Dendritic cell treated with granulocyte-macrophage colony-stimulating factor and Interleukin-4, amounts not matched to agents 40 ng/mL and 50 ng/mL, for 4 days (primary cell): Measurements from ENCODE around the gene IFNA8.
"Not testable (repeated sequence)": the region's sequence is repeated elsewhere in the genome, so short reads cannot be mapped to it uniquely, and the experiment has no call there.

Experiments
- H3K27ac Mint-ChIP-seq: one replicate; pipeline ENCODE4 v1.8.0; 2022; ENCODE audit warnings: mild to moderate bottlenecking, mixed read lengths
- H3K27me3 Mint-ChIP-seq: one replicate; pipeline ENCODE4 v1.8.0; 2022; ENCODE audit warnings: mild to moderate bottlenecking, mixed read lengths
- H3K36me3 Mint-ChIP-seq: one replicate; pipeline ENCODE4 v1.8.0; 2022; ENCODE audit warnings: low read depth, mixed read lengths
- H3K4me1 Mint-ChIP-seq: one replicate; pipeline ENCODE4 v1.8.0; 2022; ENCODE audit warnings: low read depth, mixed read lengths
- H3K4me3 Mint-ChIP-seq: one replicate; pipeline ENCODE4 v1.8.0; 2022; ENCODE audit warnings: mild to moderate bottlenecking, moderate library complexity, mixed read lengths
- H3K9me3 Mint-ChIP-seq: one replicate; pipeline ENCODE4 v1.8.0; 2022; ENCODE audit warnings: mixed read lengths
- intact Hi-C: fragments of 100-400 bp; cut with micrococcal nuclease; formaldehyde crosslinking; loops from one replicate; pipeline ENCODE4 v1.15.0; 2022

Gene IFNA8

DNA sequence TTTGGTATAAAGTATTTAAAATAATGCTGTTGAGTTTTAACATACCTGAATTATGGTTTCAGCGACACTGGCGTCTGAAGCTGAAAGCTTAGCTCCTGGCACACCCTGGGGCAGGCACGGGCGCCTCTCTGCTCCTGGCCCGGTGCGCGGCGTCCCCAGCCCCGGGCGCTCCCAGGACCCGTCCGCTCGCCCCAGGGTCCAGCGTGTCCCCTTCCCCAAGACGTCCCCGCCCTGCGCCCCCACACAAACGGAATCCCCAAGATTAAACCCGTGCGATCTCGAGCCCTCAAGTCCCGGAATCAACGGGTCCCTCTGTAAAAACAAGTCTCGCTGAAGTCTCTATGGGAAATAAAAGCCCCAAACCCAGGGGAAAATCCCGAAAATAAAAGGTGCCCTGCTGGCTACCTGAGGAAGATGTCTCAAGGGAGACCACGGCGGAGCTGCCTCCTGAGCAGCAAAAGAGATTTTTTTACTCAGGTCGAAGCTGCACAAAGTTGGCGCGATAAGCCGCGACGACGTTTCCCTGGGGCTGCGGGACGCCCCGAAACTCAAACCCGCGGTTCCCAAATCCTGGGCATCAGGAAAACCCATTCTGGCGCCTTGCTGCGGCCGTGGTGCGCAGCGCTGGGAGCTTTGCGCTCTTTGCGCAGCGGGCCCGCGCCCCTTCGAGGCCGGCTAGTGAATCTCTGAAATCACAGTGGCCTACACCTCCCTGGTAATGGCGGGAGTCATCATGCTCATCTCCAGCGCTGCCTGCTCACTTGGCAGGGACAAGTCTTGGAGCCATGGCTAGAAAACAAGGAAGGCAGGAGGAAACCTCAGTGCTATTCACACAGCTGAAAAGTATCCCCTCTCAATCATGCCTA is 6.3 kb upstream of the IFNA8 start:
- intact Hi-C loops, result loop anchor here (10.0 kb wide), 1 partner anchor 148 kb away; no protein-coding TSS in a partner anchor
- Mint-ChIP-seq H3K4me1 (peaks cover 13% of the 10 kb centered on the region), H3K9me3 (no peaks in the 10 kb centered on the region), H3K4me3 (peak overlapping the region; percentile 53), H3K27ac (no peak overlapping the region), H3K27me3 (peaks cover 69% of the 10 kb centered on the region), H3K36me3 (no peaks in the 10 kb centered on the region)

DNA sequence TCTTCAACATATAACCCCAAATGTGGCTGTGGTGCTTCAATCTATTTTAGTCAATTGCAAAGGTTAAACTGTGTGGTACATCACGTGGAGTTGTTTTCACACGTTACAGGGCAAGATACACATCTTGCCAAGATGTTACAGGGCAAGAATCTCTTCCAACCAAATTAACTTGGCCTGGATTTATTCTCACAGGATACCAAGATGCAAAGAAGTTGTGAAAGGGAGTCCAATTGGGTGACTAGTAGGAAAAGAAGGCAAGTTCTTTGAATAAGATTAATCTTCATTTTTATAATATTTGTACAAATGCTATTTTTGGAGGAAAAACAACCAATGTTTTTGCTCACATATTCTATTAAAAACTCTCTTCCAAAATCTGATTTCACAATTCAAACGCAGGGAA is 4.8 kb upstream of the IFNA8 start:
- H3K4me1 Mint-ChIP-seq, result peaks cover 13% of the 10 kb centered on the region
- no peak overlapping the region for H3K4me3 Mint-ChIP-seq
- intact Hi-C loops, result loop anchor here (10.0 kb wide), 1 partner anchor 149 kb away; no protein-coding TSS in a partner anchor
- H3K9me3 Mint-ChIP-seq, result no peaks in the 10 kb centered on the region
- H3K27ac Mint-ChIP-seq, result no peak overlapping the region
- H3K36me3 Mint-ChIP-seq, result no peaks in the 10 kb centered on the region
- peaks cover 57% of the 10 kb centered on the region for H3K27me3 Mint-ChIP-seq

DNA sequence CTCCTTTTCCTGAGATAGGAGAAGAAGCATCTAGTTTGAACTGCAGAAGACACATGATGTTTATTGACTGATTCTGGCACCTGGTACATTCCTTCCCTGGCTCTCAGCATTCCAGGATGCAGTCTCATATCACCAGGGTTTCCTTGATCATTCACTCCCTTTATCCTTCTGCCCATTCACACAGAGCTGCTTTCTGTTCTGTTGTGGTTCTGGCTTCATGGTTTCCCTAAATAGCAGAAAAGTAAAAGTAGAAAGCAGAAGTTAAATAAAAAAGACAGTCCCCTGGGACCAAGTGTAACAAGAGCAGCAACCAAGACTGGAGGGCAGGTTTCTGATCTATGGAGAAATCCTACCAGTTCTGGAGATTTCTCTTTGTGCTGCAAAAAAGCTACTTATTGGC is 3.2 kb downstream of the IFNA8 start:
- no peaks in the 10 kb centered on the region for H3K9me3 Mint-ChIP-seq
- no peaks in the 10 kb centered on the region for H3K4me1 Mint-ChIP-seq
- H3K4me3 Mint-ChIP-seq, result no peak overlapping the region
- H3K27me3 Mint-ChIP-seq, result peaks cover 32% of the 10 kb centered on the region
- H3K36me3 Mint-ChIP-seq, result no peaks in the 10 kb centered on the region
- intact Hi-C loops, result no loop called here
- no peak overlapping the region for H3K27ac Mint-ChIP-seq

DNA sequence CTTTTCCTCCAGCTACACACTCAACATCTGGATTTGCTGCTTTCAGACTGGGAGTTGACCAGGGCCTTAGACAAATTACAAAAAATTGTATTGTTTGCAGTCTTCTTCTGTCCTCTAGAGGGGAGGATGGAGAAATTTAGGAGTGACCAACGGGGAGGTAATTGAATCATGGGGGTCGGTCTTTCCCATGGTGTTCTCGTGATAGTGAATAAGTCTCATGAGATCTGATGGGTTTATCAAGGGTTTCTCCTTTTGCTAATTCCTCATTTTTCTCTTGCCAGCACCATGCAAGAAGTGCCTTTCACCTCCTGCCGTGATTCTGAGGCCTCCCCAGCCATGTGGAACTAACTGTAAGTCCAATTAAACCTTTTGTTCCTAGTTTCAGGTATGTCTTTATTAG is 4.2 kb downstream of the IFNA8 start:
- peaks cover 28% of the 10 kb centered on the region for H3K27me3 Mint-ChIP-seq
- H3K36me3 Mint-ChIP-seq, result no peaks in the 10 kb centered on the region
- H3K9me3 Mint-ChIP-seq, result no peaks in the 10 kb centered on the region
- no peak overlapping the region for H3K4me3 Mint-ChIP-seq
- no peak overlapping the region for H3K27ac Mint-ChIP-seq
- no peaks in the 10 kb centered on the region for H3K4me1 Mint-ChIP-seq
- intact Hi-C loops, result no loop called here

DNA sequence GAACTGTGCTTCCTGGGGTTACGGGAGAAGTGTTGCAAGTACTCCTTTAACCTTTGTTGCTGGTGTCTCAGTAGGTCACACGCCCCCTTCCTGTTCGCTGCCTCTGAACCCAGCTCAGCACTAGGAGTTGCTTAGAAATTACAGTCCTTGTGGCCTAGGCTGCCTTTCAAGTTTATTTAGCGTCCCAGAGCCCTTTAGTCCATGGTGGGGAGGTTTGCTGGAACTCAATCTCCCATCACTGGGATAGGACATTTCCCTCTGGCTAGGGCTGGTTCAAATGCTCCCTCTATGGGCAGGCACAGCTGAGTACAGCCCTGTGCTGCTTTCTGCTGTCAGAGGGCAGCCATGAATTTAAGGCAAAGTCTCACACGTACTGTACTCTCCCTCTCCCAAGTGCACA is 4.7 kb downstream of the IFNA8 start:
- intact Hi-C loops, result no loop called here
- no peaks in the 10 kb centered on the region for H3K36me3 Mint-ChIP-seq
- H3K27ac Mint-ChIP-seq, result no peak overlapping the region
- no peaks in the 10 kb centered on the region for H3K4me1 Mint-ChIP-seq
- H3K4me3 Mint-ChIP-seq, result no peak overlapping the region
- H3K9me3 Mint-ChIP-seq, result no peaks in the 10 kb centered on the region
- peaks cover 28% of the 10 kb centered on the region for H3K27me3 Mint-ChIP-seq

DNA sequence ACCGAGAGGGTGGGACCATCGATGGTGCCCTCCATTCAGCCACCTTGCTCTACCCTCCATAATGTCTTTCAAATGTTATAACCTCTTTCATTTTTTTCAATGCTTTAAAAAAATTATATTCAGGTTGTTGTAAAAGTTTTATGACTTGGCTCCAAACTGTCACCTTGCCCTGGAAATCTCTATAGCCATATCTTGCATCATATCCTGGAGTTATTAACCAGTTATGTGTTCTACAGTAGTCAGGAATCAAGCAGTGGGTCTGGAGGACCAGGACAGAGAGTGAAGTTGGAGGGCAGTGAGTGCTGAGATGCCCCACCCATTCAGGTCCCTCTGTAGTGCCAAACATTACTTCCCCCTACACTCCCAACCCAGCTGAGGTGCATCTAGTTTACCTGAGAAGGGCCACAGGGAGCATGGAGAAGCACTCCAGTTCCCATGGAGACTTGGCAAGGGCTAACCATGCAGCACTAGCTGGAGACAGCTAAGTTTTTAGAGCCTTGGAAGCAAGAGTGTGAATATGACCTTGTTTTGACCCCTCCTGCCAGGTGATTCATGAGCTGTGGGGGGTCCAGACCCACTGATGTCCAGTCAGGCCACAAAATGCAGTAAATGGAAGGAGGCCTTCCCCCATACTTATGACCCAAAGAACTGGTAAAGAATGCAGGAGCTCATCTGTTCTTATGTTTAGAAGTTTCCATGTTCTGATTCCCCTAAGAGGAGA is 5.5 kb downstream of the IFNA8 start:
- Mint-ChIP-seq H3K4me1 (no peaks in the 10 kb centered on the region), H3K4me3 (no peak overlapping the region), H3K27me3 (peaks cover 30% of the 10 kb centered on the region), H3K27ac (no peak overlapping the region), H3K9me3 (no peaks in the 10 kb centered on the region), H3K36me3 (no peaks in the 10 kb centered on the region)
- intact Hi-C loops, result no loop called here

DNA sequence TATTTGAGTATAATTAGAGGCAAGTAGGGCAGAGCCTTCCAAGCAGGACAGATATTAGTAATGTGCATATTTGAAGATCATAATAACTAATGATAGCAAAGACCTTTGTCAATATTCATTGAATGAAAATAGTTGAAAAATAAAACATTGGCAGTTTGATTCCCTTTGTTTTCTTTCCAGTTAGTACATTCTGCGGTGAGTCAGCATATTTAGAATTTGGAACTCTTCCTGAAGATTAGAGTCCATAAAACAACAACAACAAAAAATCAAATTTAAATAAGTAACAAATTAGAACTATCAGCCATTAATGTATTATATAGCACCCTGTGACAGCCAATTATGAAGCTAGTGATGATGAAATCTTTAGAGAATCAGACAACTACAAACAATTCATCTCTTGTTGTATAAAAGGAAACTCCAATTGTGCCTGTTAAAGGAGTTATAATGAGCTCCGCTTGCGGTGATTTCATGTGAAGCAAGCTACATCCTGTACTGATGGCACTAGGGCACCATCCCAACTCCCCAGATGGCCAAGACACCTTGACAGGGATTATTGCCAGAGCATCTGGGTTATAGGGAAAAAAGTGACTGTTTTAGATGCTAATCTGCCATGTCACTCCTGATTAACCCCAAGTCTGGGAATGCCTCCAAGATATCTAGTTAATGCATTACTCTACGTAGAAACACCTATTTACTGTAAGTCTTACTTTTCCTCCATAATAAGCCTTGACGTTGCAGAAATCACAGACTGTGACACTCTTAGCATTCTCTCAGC is 6.8 kb downstream of the IFNA8 start:
- no peak overlapping the region for H3K4me3 Mint-ChIP-seq
- H3K27ac Mint-ChIP-seq, result no peak overlapping the region
- intact Hi-C loops, result no loop called here

DNA sequence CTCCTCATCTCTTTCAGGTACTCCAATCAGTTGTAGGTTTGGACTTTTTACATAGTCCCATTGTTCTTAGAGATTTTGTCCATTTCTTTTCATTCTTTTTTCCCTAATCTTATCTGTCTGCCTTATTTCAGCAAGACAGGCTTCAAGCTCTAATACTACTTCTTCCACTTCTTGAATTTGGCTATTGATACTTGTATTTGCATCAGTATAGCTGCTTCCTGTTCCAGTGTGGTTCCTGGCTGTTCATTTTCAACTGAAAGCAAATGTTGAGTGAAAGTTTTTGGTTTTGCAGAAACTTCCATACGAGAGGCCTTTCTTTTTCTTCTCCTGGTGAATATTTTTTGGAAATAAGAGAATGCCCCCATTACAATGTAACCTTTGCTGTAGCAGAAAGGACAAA is 19.3 kb downstream of the IFNA8 start:
- intact Hi-C loops, result no loop called here
- Mint-ChIP-seq H3K4me1 (peaks cover 22% of the 10 kb centered on the region), H3K36me3 (no peaks in the 10 kb centered on the region), H3K27ac (no peak overlapping the region), H3K9me3 (no peaks in the 10 kb centered on the region), H3K4me3 (no peak overlapping the region), H3K27me3 (peaks cover 69% of the 10 kb centered on the region)

More for the DNA sequence above, 6.8 kb downstream of the IFNA8 start:
- no peaks in the 10 kb centered on the region for H3K36me3 Mint-ChIP-seq
- H3K4me1 Mint-ChIP-seq, result no peaks in the 10 kb centered on the region
- H3K27me3 Mint-ChIP-seq, result peaks cover 32% of the 10 kb centered on the region
- no peaks in the 10 kb centered on the region for H3K9me3 Mint-ChIP-seq

DNA sequence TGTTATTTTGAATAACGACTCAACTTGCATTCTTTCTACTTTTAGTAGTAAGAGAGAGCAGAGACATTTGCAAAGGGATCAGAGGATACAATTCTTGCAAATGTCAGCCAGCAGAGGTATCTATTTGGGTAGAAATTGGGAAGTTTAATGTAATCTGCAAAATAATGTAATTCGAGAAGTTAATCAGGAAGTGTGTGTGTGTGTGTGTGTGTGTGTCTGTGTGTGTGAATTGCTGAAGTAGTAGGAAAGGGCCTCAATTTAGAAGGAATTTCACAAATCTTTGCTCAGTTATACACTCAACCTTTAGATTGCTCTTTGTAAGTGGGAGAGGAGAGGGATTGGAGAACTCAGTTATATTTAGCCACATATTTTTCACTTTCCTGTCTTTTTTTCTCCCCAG is 20.3 kb downstream of the IFNA8 start:
- Mint-ChIP-seq H3K4me1 (peaks cover 22% of the 10 kb centered on the region), H3K4me3 (no peak overlapping the region), H3K27ac (no peak overlapping the region), H3K27me3 (peaks cover 73% of the 10 kb centered on the region), H3K9me3 (no peaks in the 10 kb centered on the region), H3K36me3 (no peaks in the 10 kb centered on the region)
- intact Hi-C loops, result no loop called here

DNA sequence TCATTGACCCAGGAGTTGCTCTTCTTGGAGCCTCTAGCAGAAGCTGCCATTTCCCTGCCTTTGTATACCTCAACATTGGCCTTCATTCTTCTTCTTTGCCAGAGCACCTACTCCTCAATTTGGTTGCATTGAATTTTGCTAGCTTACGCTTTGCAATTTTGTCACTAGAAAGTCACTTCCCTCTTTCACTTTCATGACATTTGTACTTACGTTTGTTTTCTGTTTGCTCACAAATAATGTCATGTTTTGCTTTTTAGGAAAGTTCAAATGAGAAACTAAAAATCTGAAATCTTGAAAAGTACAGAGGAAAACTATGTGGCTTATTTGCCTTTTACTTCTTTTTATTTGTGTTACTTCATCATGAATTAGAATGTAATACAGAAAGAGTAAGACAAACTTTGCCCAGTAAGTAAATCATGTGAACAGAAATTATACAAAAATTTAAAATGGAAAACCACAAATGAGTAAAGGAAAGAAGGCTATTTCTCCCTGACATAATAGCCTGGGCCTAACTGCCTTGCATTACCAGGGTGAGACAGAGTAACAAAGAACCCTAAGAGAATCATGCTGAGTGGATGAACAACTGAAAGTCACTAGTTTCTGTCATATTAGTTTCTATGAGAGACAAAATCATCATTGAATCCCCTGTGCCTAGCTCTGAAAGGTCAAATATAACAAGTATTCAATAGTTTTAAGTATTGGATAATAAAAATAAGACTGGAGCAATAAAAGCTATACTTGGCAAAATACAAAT is 23.9 kb downstream of the IFNA8 start:
- intact Hi-C loops, result loop anchor here (5.0 to 10.0 kb wide), 2 partner anchors 51 to 108 kb away; no protein-coding TSS in a partner anchor
- H3K27me3 Mint-ChIP-seq, result peaks cover 62% of the 10 kb centered on the region
- H3K4me3 Mint-ChIP-seq, result no peak overlapping the region
- H3K27ac Mint-ChIP-seq, result no peak overlapping the region
- no peaks in the 10 kb centered on the region for H3K9me3 Mint-ChIP-seq
- H3K36me3 Mint-ChIP-seq, result no peaks in the 10 kb centered on the region
- H3K4me1 Mint-ChIP-seq, result peaks cover 22% of the 10 kb centered on the region

DNA sequence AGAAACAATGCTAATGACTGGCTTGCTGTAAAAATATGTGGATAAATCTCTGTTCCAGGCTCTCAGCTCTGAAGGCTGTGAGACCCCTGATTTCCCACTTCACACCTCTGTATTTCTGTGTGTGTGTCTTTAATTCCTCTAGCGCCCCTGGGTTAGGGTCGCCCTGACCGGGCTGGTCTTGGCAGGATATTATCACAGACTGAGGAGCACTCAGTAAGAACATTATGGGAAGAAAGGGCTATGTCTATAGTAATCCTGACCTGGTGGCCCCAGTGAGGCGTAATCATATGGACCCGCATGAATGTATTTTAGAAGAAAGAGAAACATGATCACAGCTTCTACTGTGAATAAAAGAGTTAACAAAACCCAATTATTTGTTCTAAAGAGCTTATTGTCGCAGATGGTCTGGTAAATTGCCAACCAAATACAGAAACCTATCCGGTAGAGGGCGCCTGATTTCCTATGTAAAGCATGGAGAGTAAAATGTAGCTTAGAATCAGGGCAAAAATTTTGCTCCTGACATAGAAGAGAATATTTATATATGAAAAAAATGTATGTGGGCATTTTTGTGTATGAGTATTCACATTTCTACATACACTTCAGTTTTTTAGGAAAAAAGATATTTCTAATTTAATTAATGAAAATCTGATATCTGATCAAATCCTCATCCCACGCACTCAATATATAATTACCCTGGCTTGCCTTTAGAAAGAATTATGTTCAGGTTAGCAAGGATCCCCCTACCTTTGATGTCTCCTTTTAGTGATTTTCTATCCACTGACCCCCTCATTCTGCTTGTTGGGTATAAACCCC is 25.5 kb downstream of the IFNA8 start:
- no peaks in the 10 kb centered on the region for H3K9me3 Mint-ChIP-seq
- no peak overlapping the region for H3K27ac Mint-ChIP-seq
- H3K4me3 Mint-ChIP-seq, result no peak overlapping the region
- intact Hi-C loops, result loop anchor here (5.0 to 10.0 kb wide), 2 partner anchors 52 to 110 kb away; no protein-coding TSS in a partner anchor
- H3K4me1 Mint-ChIP-seq, result peaks cover 16% of the 10 kb centered on the region
- H3K36me3 Mint-ChIP-seq, result no peaks in the 10 kb centered on the region
- peaks cover 55% of the 10 kb centered on the region for H3K27me3 Mint-ChIP-seq

DNA sequence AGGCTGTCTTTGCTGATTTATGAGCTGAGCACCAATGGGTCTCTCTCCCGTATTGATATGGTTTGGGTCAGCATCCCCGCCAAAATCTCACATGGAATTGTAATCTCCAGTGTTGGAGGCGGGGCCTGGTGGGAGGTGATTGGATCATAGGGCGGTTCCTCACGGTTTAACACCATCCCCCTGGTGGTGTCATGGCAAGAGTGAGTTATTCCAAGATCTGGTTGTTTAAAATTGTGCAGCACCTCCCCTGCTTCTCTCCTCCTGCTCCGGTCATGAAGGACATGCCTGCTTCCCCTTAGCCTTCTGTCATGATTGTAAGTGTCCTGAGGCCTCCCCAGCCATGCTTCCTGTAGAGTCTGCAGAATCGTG is 26.1 kb downstream of the IFNA8 start:
- H3K27me3 Mint-ChIP-seq, result peaks cover 49% of the 10 kb centered on the region
- not testable (repeated sequence) for H3K36me3 Mint-ChIP-seq, H3K9me3 Mint-ChIP-seq, H3K4me3 Mint-ChIP-seq, H3K27ac Mint-ChIP-seq
- intact Hi-C loops, result loop anchor here (10.0 kb wide), 1 partner anchor 110 kb away; no protein-coding TSS in a partner anchor
- H3K4me1 Mint-ChIP-seq, result peaks cover 10% of the 10 kb centered on the region
